Chondrocyte (in vitro differentiated cells): Measurements from ENCODE around the gene SLC8A3. TPM values are rescaled to one million over a fixed set of nuclear protein-coding genes. Genes with fewer than 3 reads are reported as not detected.
A peak's percentile ranks its signal among the peaks of the same experiment; 100 is the strongest.

Experiments
- DNase-seq: peaks from one replicate; pipeline ENCODE4 v3.0.0; 2021; ENCODE audit warnings: mixed read lengths, low spot score
- H3K27ac Mint-ChIP-seq: one replicate; pipeline ENCODE4 v1.8.0; 2021; ENCODE audit warnings: mild to moderate bottlenecking, moderate library complexity, mixed read lengths; ENCODE audit not compliant: unreplicated experiment
- H3K27me3 Mint-ChIP-seq: 2 replicates; pipeline ENCODE4 v1.8.0; 2021; ENCODE audit warnings: low read depth, mixed read lengths
- H3K36me3 Mint-ChIP-seq: 2 replicates; pipeline ENCODE4 v1.8.0; 2021; ENCODE audit warnings: low read depth, mixed read lengths
- H3K4me1 Mint-ChIP-seq: 2 replicates; pipeline ENCODE4 v1.8.0; 2021; ENCODE audit warnings: low read depth, mild to moderate bottlenecking, mixed read lengths
- H3K4me3 Mint-ChIP-seq: one replicate; pipeline ENCODE4 v1.8.0; 2021; ENCODE audit warnings: mild to moderate bottlenecking, moderate library complexity, mixed read lengths; ENCODE audit not compliant: unreplicated experiment
- H3K9me3 Mint-ChIP-seq: 2 replicates; pipeline ENCODE4 v1.8.0; 2021; ENCODE audit warnings: low read depth, mixed read lengths
- total RNA-seq: library from RNA; stranded (reverse); gene quantifications from 3 replicates; pipeline ENCODE4 v1.2.1, GENCODE V29; 2021
- TF ChIP-seq, protein P1 (sequence below): fragments of 200-600 bp; sonication (generic); IDR thresholded peaks from 2 replicates; pipeline ENCODE4 v1.5.0; 2021; ENCODE audit warnings: antibody characterized with exemption, mild to moderate bottlenecking, moderate library complexity

The SLC8A3 gene
- total RNA-seq, 1 donor from 2014 or later, result 0.12 TPM

DNA sequence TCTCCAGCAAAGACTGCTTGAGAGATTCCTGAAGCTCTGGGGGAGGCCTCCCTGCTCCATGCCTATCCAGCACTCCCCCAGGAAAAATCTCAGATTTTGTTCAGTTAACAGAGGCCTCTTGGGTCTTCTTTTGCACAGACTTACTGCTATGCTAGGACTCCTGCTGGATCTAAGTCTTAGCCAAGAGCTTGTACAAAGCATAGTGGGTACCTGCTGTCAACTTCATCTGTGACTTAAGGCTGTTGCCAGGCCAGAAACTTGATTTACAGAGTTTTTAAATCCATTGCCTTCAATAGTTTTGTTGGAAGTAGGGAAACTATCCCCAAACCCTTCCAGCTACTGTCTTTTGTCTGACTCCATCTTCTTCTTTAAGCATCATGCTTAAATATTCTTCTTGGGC lies 169.1 kb downstream of the SLC8A3 start:
- H3K4me3 Mint-ChIP-seq, result no peak overlapping the region
- H3K36me3 Mint-ChIP-seq, result no peaks in the 10 kb centered on the region
- peaks cover 5% of the 10 kb centered on the region for H3K4me1 Mint-ChIP-seq
- H3K27me3 Mint-ChIP-seq, result peaks cover 12% of the 10 kb centered on the region
- TF ChIP-seq, protein P1, sequence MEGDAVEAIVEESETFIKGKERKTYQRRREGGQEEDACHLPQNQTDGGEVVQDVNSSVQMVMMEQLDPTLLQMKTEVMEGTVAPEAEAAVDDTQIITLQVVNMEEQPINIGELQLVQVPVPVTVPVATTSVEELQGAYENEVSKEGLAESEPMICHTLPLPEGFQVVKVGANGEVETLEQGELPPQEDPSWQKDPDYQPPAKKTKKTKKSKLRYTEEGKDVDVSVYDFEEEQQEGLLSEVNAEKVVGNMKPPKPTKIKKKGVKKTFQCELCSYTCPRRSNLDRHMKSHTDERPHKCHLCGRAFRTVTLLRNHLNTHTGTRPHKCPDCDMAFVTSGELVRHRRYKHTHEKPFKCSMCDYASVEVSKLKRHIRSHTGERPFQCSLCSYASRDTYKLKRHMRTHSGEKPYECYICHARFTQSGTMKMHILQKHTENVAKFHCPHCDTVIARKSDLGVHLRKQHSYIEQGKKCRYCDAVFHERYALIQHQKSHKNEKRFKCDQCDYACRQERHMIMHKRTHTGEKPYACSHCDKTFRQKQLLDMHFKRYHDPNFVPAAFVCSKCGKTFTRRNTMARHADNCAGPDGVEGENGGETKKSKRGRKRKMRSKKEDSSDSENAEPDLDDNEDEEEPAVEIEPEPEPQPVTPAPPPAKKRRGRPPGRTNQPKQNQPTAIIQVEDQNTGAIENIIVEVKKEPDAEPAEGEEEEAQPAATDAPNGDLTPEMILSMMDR, result no peak
- no peak overlapping the region for H3K27ac Mint-ChIP-seq
- H3K9me3 Mint-ChIP-seq, result no peaks in the 10 kb centered on the region
- DNase-seq, result no peak

DNA sequence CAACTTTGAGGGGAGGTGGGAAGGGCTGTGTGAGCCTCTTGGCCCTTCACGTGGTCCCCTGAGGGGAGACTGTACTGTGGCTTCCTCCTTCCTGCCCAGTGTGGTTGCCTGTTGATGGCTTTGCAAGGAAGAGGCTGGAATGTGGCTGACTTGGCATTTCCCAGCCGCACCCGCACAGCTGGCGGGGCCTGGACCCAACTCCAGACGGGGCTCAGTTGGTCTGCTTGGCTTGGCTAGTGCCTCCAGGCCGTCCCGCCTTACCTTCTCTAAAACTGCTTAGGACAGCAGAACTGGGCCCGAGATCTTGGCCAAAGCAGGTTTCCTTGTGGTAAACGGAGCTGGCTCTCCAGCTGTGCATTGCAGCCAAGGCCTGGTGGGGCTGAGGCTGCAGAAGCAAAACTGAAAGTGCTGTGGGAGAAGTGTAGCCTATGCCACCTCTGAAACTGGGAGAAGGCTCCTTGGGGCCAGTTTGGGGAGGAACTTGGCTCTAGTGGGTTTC lies 170.0 kb downstream of the SLC8A3 start:
- no peak for DNase-seq
- Mint-ChIP-seq H3K9me3 (no peaks in the 10 kb centered on the region), H3K4me1 (peaks cover 5% of the 10 kb centered on the region), H3K27me3 (peaks cover 12% of the 10 kb centered on the region), H3K4me3 (no peak overlapping the region), H3K36me3 (no peaks in the 10 kb centered on the region), H3K27ac (no peak overlapping the region)
- TF ChIP-seq, protein P1, result no peak

DNA sequence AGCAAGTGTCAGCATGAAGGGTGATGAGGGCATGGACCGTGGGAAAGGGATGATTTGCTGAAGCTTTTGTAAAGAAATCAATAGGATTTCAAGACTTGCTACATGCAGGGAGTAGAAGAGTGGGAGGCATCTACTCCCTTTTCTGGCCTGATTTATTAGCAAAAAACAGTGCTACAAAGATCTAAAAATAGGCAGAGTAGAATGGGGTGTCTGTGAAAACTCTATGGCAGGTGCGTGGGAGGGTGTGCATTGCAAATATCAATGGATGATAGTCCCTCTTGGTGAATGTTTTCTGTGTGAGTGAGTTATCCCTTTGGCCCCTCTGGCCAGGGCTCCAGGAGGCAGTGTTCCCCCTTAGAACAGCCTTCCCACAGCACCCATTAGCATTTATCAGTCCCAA lies 170.5 kb downstream of the SLC8A3 start:
- no peaks in the 10 kb centered on the region for H3K9me3 Mint-ChIP-seq
- H3K4me3 Mint-ChIP-seq, result no peak overlapping the region
- no peaks in the 10 kb centered on the region for H3K36me3 Mint-ChIP-seq
- H3K4me1 Mint-ChIP-seq, result peaks cover 5% of the 10 kb centered on the region
- no peak for DNase-seq
- H3K27me3 Mint-ChIP-seq, result peaks cover 12% of the 10 kb centered on the region
- H3K27ac Mint-ChIP-seq, result no peak overlapping the region
- TF ChIP-seq, protein P1, result no peak

DNA sequence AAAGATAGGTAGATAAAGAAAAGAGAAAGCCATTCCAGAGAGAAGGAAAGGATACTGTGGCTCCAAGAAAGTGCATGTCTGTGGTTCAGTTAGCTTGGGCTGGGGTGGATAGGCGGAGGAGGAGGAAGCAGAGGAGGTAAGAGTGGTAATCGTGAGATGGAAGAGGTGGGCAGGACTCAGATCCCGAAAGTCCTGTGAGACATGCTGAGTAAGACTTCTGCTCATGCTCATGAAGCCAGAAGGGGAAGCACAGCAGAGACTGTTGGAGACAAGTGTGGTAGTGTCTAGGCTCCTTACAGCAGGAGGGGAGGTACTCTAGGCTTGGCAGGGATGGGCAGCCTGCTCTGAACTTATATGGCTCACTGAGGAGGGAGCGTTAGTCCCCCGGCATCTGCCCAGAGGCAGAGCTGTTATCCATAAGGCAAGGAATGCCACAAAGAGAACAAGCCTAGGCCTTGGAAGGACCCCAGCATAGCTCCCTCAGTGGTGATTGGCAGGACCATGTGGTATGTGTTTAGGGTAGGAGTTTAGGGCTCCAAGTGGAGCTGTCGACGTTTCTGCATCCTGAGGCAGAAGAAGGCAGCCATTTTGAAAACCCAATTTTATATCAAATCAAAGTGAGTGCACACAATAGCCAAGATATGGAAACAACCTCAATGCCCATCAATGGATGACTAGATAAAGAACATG lies 174.2 kb downstream of the SLC8A3 start:
- no peak overlapping the region for H3K4me3 Mint-ChIP-seq
- no peak overlapping the region for H3K27ac Mint-ChIP-seq
- DNase-seq, result no peak
- H3K36me3 Mint-ChIP-seq, result no peaks in the 10 kb centered on the region
- H3K27me3 Mint-ChIP-seq, result peaks cover 14% of the 10 kb centered on the region
- H3K4me1 Mint-ChIP-seq, result peaks cover 2% of the 10 kb centered on the region
- TF ChIP-seq, protein P1, result no peak
- no peaks in the 10 kb centered on the region for H3K9me3 Mint-ChIP-seq

GRCh38 chr14:70013271-70013873 lies 175.4 kb downstream of the SLC8A3 start:
- H3K9me3 Mint-ChIP-seq, result no peaks in the 10 kb centered on the region
- H3K27ac Mint-ChIP-seq, result no peak overlapping the region
- H3K4me3 Mint-ChIP-seq, result no peak overlapping the region
- peaks cover 14% of the 10 kb centered on the region for H3K27me3 Mint-ChIP-seq
- H3K4me1 Mint-ChIP-seq, result peaks cover 6% of the 10 kb centered on the region
- H3K36me3 Mint-ChIP-seq, result no peaks in the 10 kb centered on the region
- DNase-seq, result no peak
- TF ChIP-seq, protein P1, result peak; percentile 66
